IMR-90 (cell line): ENCODE measurements around the gene ACY1. TPM values are rescaled to one million over a fixed set of nuclear protein-coding genes. Genes with fewer than 3 reads are reported as not detected.

Source experiments
- ATAC-seq: fragments of 200-7000 bp; cut with Tn5 transposase; 2 replicates; pipeline ENCODE4 v1.9.1; 2020; ENCODE audit warnings: low read depth, mild to moderate bottlenecking, moderate library complexity
- BruUV-seq: library from RNA; stranded (reverse); fragments of 400-500 nt; replicated peaks from 2 replicates; lab custom pipeline; 2021; lab: Mats Ljungman, UMichigan
- CTCF ChIA-PET: fragments of 300-600 bp; formaldehyde crosslinking; extraction: SDS; loops from one replicate; lab custom pipeline; 2021; ENCODE audit warnings: antibody characterized with exemption; lab: Yijun Ruan, JAX
- POLR2A ChIA-PET: fragments of 300-600 bp; sonication (Branson Sonifier 250); formaldehyde crosslinking; loops from one replicate; lab custom pipeline; 2022; ENCODE audit warnings: antibody characterized with exemption; ENCODE audit not compliant: unreplicated experiment; lab: Charles Lee
- DNase-seq: peaks from one replicate; pipeline ENCODE4 v3.0.0; 2013
- H2AFZ ChIP-seq: replicated peaks from 2 replicates; pipeline ENCODE3; 2013; ENCODE audit warnings: low read length, mild to moderate bottlenecking; ENCODE audit not compliant: poor library complexity
- H2AK5ac ChIP-seq: 2 replicates; pipeline ENCODE4 v1.6.1; 2013; ENCODE audit warnings: low read depth, low read length, inconsistent platforms
- H2AK9ac ChIP-seq: replicated peaks from 2 replicates; pipeline ENCODE3; 2013; ENCODE audit warnings: mild to moderate bottlenecking, low read depth, low read length, moderate library complexity; ENCODE audit not compliant: poor library complexity
- H2BK120ac ChIP-seq: 2 replicates; pipeline ENCODE4 v1.6.1; 2013; ENCODE audit warnings: low read depth, low read length, inconsistent platforms
- H2BK15ac ChIP-seq: 3 replicates; pipeline ENCODE4 v1.6.1; 2013; ENCODE audit warnings: low read depth, low read length, inconsistent platforms
- H2BK20ac ChIP-seq: 2 replicates; pipeline ENCODE4 v1.6.1; 2013; ENCODE audit warnings: low read depth, mild to moderate bottlenecking, inconsistent platforms, low read length, moderate library complexity
- H2BK5ac ChIP-seq: 2 replicates; pipeline ENCODE4 v1.6.1; 2013; ENCODE audit warnings: mild to moderate bottlenecking, low read depth, low read length, inconsistent platforms; ENCODE audit not compliant: poor library complexity, severe bottlenecking
- H3K14ac ChIP-seq: replicated peaks from 2 replicates; pipeline ENCODE4 v1.6.1; 2013; ENCODE audit warnings: low read depth, low read length, inconsistent platforms
- H3K18ac ChIP-seq: 2 replicates; pipeline ENCODE4 v1.6.1; 2013; ENCODE audit warnings: low read depth, low read length, control low read depth
- H3K23ac ChIP-seq: 2 replicates; pipeline ENCODE4 v1.6.1; 2013; ENCODE audit warnings: low read depth, low read length, inconsistent platforms
- H3K27ac ChIP-seq: 2 replicates; pipeline ENCODE4 v1.5.1; 2013; ENCODE audit warnings: mild to moderate bottlenecking, control low read depth, low read length; ENCODE audit not compliant: insufficient read depth
- H3K27me3 ChIP-seq: 2 replicates; pipeline ENCODE4 v1.6.1; 2013; ENCODE audit warnings: low read length; ENCODE audit not compliant: control insufficient read depth, insufficient read depth
- H3K36me3 ChIP-seq: 2 replicates; pipeline ENCODE4 v1.6.1; 2013; ENCODE audit warnings: low read length, mixed read lengths; ENCODE audit not compliant: control insufficient read depth, insufficient read depth
- H3K4ac ChIP-seq: 2 replicates; pipeline ENCODE4 v1.6.1; 2013; ENCODE audit warnings: low read depth, low read length, inconsistent platforms
- H3K4me1 ChIP-seq: 2 replicates; pipeline ENCODE4 v1.6.1; 2013; ENCODE audit warnings: low read length, mixed read lengths; ENCODE audit not compliant: control insufficient read depth, insufficient read depth
- H3K4me2 ChIP-seq: 2 replicates; pipeline ENCODE4 v1.6.1; 2013; ENCODE audit warnings: low read depth, mild to moderate bottlenecking, control low read depth, low read length, moderate library complexity
- H3K4me3 ChIP-seq: 2 replicates; pipeline ENCODE4 v1.5.1; 2013; ENCODE audit warnings: low read depth, mild to moderate bottlenecking, control low read depth, low read length, moderate library complexity; ENCODE audit not compliant: insufficient read depth
- H3K56ac ChIP-seq: 2 replicates; pipeline ENCODE4 v1.6.1; 2013; ENCODE audit warnings: low read length, inconsistent platforms; ENCODE audit not compliant: insufficient read depth; ENCODE audit errors: extremely low read depth
- H3K79me1 ChIP-seq, 2 experiments: 2 replicates each; pipeline ENCODE4 v1.6.1; 2013; ENCODE audit warnings: low read length in 2 of 2, inconsistent platforms in 1 of 2, low read depth in 1 of 2
- H3K9ac ChIP-seq: 2 replicates; pipeline ENCODE4 v1.6.1; 2013; ENCODE audit warnings: low read depth, low read length, control low read depth
- H3K9me1 ChIP-seq: 2 replicates; pipeline ENCODE4 v1.6.1; 2013; ENCODE audit warnings: low read length, inconsistent platforms; ENCODE audit not compliant: insufficient read depth
- H3K9me3 ChIP-seq: 2 replicates; pipeline ENCODE4 v1.6.1; 2013; ENCODE audit warnings: low read length; ENCODE audit not compliant: control insufficient read depth, insufficient read depth
- H4K20me1 ChIP-seq: 2 replicates; pipeline ENCODE4 v1.6.1; 2013; ENCODE audit warnings: low read length, inconsistent platforms; ENCODE audit not compliant: insufficient read depth
- H4K5ac ChIP-seq: 2 replicates; pipeline ENCODE4 v1.6.1; 2013; ENCODE audit warnings: mild to moderate bottlenecking, low read depth, low read length, control low read depth
- H4K8ac ChIP-seq, 2 experiments: 2 replicates each; pipeline ENCODE4 v1.6.1; 2013; ENCODE audit warnings: low read depth in 2 of 2, low read length in 2 of 2, control low read depth in 1 of 2, inconsistent platforms in 1 of 2
- H4K91ac ChIP-seq: 2 replicates; pipeline ENCODE4 v1.6.1; 2013; ENCODE audit warnings: low read depth, low read length, inconsistent platforms; ENCODE audit not compliant: insufficient read depth
- NFE2L2 ChIP-seq: fragments of 150-350 bp; IDR thresholded peaks from 2 replicates; pipeline ENCODE4 v1.6.1; 2016; ENCODE audit warnings: low read depth, mild to moderate bottlenecking, low read length
- POLR2A ChIP-seq: IDR thresholded peaks from 2 replicates; pipeline ENCODE4 v1.6.1; 2012; ENCODE audit warnings: mild to moderate bottlenecking, low read depth, low read length
- SMC3 ChIP-seq: fragments of 150-350 bp; IDR thresholded peaks from 2 replicates; pipeline ENCODE4 v1.6.1; 2016; ENCODE audit warnings: low read depth, mild to moderate bottlenecking, antibody characterized with exemption, low read length, moderate library complexity
- WGBS, 2 experiments: methylation state at CpG; one replicate each; pipeline versions ENCODE4 v1.1.5 to v1.1.7; 2013; ENCODE audit warnings: missing lambda C conversion rate in 2 of 2; ENCODE audit not compliant: insufficient read length in 1 of 2; ENCODE audit errors: extremely low coverage in 2 of 2; 5-methylcytosine and 5-hydroxymethylcytosine counted together
- dilution Hi-C: fragments of 300-500 bp; cut with HindIII; formaldehyde crosslinking; loops from one replicate; pipeline ENCODE4 v1.14.3; 2018; ENCODE audit warnings: low sequenced_read_pairs; ENCODE audit not compliant: unreplicated experiment
- in situ Hi-C: fragments of 300-500 bp; cut with MboI; formaldehyde crosslinking; loops from 3 replicates; pipeline ENCODE4 v1.14.3; 2019; ENCODE audit warnings: low sequenced_read_pairs, inconsistent platforms, mixed read lengths
- intact Hi-C: fragments of 100-400 bp; cut with micrococcal nuclease; formaldehyde crosslinking; loops from 2 replicates; pipeline ENCODE4 v1.10.0; 2022
- polyA plus RNA-seq, 3 experiments: library from polyadenylated mRNA; depleted of rRNA; stranded (reverse); fragments of >200 nt; gene quantifications; 2 replicates each; pipeline ENCODE4 v1.2.3, GENCODE V29; 2012; ENCODE audit warnings: low replicate concordance in 1 of 3
- total RNA-seq: library from RNA; depleted of rRNA; stranded (reverse); fragments of >200 nt; gene quantifications from 2 replicates; pipeline ENCODE4 v1.2.3, GENCODE V29; 2012

ACY1 gene
- total and polyA plus RNA-seq, 2 of the 4 experiments (the other 2 are of a cell fraction), result 22.0 to 47.1 TPM

DNA sequence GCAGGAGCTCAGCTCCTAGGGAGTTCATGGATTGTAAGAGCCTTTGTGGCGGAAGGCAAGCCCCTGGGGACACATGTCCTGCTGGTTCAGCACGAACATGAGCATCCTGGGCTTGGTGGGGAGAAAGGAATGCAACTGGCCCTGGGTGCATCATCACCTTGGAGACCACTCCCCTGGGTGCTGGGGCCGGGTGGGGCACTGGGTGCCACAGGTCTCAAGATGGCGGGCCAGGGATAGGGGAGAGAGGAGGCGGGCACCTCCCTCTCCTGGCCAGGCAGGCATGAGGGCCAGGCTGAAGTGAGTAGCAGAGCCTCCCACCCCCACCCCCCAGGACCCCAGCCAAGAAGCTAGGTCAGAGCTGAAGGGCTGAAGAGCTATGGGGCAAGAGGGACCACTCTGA is 16.8 kb upstream of the ACY1 start:
- H4K20me1 ChIP-seq, result peaks cover 16% of the 10 kb centered on the region
- in situ Hi-C loops (loop anchor here (25.0 kb wide), 1 partner anchor 1629 kb away; the partner anchor contains the start of genes RASSF1, TUSC2 and ZMYND10), intact Hi-C loops (no loop called here), dilution Hi-C loops (no loop called here)
- ChIA-PET POLR2A (no interaction called here), CTCF (no interaction called here)
- peaks cover 28% of the 10 kb centered on the region for H3K4me1 ChIP-seq
- no peaks in the 10 kb centered on the region for H3K9me3 ChIP-seq
- BruUV-seq, result no TSS peak
- 0 out of 2 replicates have a peak overlapping the region, but pooled peaks have one; percentile 30 for H2BK120ac ChIP-seq
- peak overlapping the region; percentile 91 for H3K23ac ChIP-seq
- H3K56ac ChIP-seq, result peak overlapping the region; percentile 73; the same call in 1 of the 2 replicates
- H3K14ac ChIP-seq, result peak overlapping the region; percentile 98
- peaks cover 19% of the 10 kb centered on the region for H3K9me1 ChIP-seq
- peak overlapping the region; percentile 98 for H2AK5ac ChIP-seq
- H3K27me3 ChIP-seq, result no peaks in the 10 kb centered on the region
- H3K18ac ChIP-seq, result peak overlapping the region; percentile 90; the same call in 1 of the 2 replicates
- H3K4me3 ChIP-seq, result peak overlapping the region; percentile 70
- H3K4ac ChIP-seq, result peak overlapping the region; percentile 97
- no peak for DNase-seq
- peak overlapping the region; percentile 86 for H4K91ac ChIP-seq
- 80% methylated on average over 2 of the region's 5 CpGs; no CpG with 5 or more reads in 1 of the 2 experiments for WGBS, 2 experiments
- TF ChIP-seq POLR2A, result no peak
- TF ChIP-seq NFE2L2, result no peak
- TF ChIP-seq SMC3, result no peak
- no peak overlapping the region for H2BK15ac ChIP-seq
- H3K79me1 ChIP-seq, result peaks cover 36 to 69% of the 10 kb centered on the region in 2 experiments
- peak overlapping the region; percentile 76 for H3K27ac ChIP-seq
- H2AFZ ChIP-seq, result peak overlapping the region; percentile 90
- H2BK20ac ChIP-seq, result no peak overlapping the region
- peak overlapping the region; percentile 95 for H3K9ac ChIP-seq
- peak overlapping the region; percentile 55 for H4K5ac ChIP-seq
- no peak overlapping the region for H2BK5ac ChIP-seq
- no peaks in the 10 kb centered on the region; the same call in 1 of the 2 replicates for H3K36me3 ChIP-seq
- H2AK9ac ChIP-seq, result peak overlapping the region; percentile 98
- H4K8ac ChIP-seq, result peak overlapping the region; percentile 55 to 89
- peak overlapping the region; percentile 99 for H3K4me2 ChIP-seq
- ATAC-seq, result no peak
